CD8-positive, alpha-beta memory T cell (primary cell): ENCODE results near the gene ZNF865. TPM values are rescaled to one million over a fixed set of nuclear protein-coding genes. Genes with fewer than 3 reads are reported as not detected.

Experiments used
- CTCF ChIA-PET: fragments of 350-600 bp; sonication (Branson Sonifier 250); formaldehyde crosslinking; loops from one replicate; lab custom pipeline; 2021; ENCODE audit warnings: antibody characterized with exemption; lab: Charles Lee
- POLR2A ChIA-PET: fragments of 350-600 bp; sonication (Branson Sonifier 250); formaldehyde crosslinking; loops from one replicate; lab custom pipeline; 2021; ENCODE audit warnings: antibody characterized with exemption; lab: Charles Lee
- DNase-seq, 5 donors: peaks; one replicate each; pipeline versions ENCODE4 v3.0.0 to v3.0.0-alpha.2; 2020 to 2022; ENCODE audit warnings: mixed read lengths in 1 of 5
- H3K27ac ChIP-seq: one replicate; pipeline ENCODE4 v1.7.0; 2013; ENCODE audit warnings: low read depth, mild to moderate bottlenecking, low read length, moderate library complexity
- H3K27me3 ChIP-seq: 2 replicates; pipeline ENCODE4 v1.7.0; 2013; ENCODE audit warnings: low read length, mild to moderate bottlenecking; ENCODE audit not compliant: insufficient read depth, poor library complexity, severe bottlenecking
- H3K36me3 ChIP-seq: 2 replicates; pipeline ENCODE4 v1.7.0; 2013; ENCODE audit warnings: mild to moderate bottlenecking, low read length, moderate library complexity; ENCODE audit not compliant: insufficient read depth
- H3K4me1 ChIP-seq: 2 replicates; pipeline ENCODE4 v1.7.0; 2013; ENCODE audit warnings: mild to moderate bottlenecking, low read length, moderate library complexity; ENCODE audit not compliant: insufficient read depth
- H3K4me3 ChIP-seq: 2 replicates; pipeline ENCODE4 v1.7.0; 2013; ENCODE audit warnings: mild to moderate bottlenecking, low read length
- H3K9me3 ChIP-seq: 2 replicates; pipeline ENCODE4 v1.7.0; 2013; ENCODE audit warnings: mild to moderate bottlenecking, low read length
- H3K27ac Mint-ChIP-seq, 8 donors: one replicate each; pipeline ENCODE4 v1.8.0; 2020 to 2021; ENCODE audit warnings: mixed read lengths in 8 of 8, mild to moderate bottlenecking in 6 of 8, inconsistent platforms in 3 of 8, moderate library complexity in 3 of 8
- H3K27me3 Mint-ChIP-seq, 2 donors: one replicate each; pipeline ENCODE4 v1.8.0; 2020 to 2021; ENCODE audit warnings: mixed read lengths in 2 of 2, mild to moderate bottlenecking in 1 of 2, moderate library complexity in 1 of 2
- H3K36me3 Mint-ChIP-seq, 3 donors: one replicate each; pipeline ENCODE4 v1.8.0; 2020 to 2021; ENCODE audit warnings: mixed read lengths in 3 of 3, inconsistent platforms in 1 of 3, mild to moderate bottlenecking in 1 of 3
- H3K4me1 Mint-ChIP-seq, 3 donors: one replicate each; pipeline ENCODE4 v1.8.0; 2020 to 2021; ENCODE audit warnings: mixed read lengths in 3 of 3, inconsistent platforms in 1 of 3, mild to moderate bottlenecking in 1 of 3
- H3K4me3 Mint-ChIP-seq, 7 donors: one replicate each; pipeline ENCODE4 v1.8.0; 2020 to 2021; ENCODE audit warnings: mixed read lengths in 7 of 7, mild to moderate bottlenecking in 6 of 7, moderate library complexity in 4 of 7, inconsistent platforms in 2 of 7
- H3K9me3 Mint-ChIP-seq, 5 donors: one replicate each; pipeline ENCODE4 v1.8.0; 2020 to 2022; ENCODE audit warnings: mixed read lengths in 5 of 5, mild to moderate bottlenecking in 3 of 5, moderate library complexity in 2 of 5, inconsistent platforms in 1 of 5
- polyA plus RNA-seq: library from polyadenylated mRNA; unstranded; fragments of 300-500 nt; fragmentation: Illumina TruSeq; gene quantifications from one replicate; pipeline ENCODE4 v1.2.3, GENCODE V29; 2021
- total RNA-seq, 2 experiments: library from RNA; stranded (reverse); gene quantifications; one replicate each; pipeline ENCODE4 v1.2.3, GENCODE V29; 2021

Gene ZNF865
- total and polyA plus RNA-seq, 3 experiments from 2014 or later, result 0.21 to 15.3 (median 12.7) TPM

- H3K36me3 ChIP-seq, result no peaks in the 10 kb centered on the region
- Mint-ChIP-seq H3K36me3 (peaks cover 0 to 33% (median 0%) of the 10 kb centered on the region in 3 donors), H3K4me3 (peak overlapping the region in 1 of 7 donors; percentile 91), H3K9me3 (no peaks in the 10 kb centered on the region), H3K27me3 (no peaks in the 10 kb centered on the region), H3K4me1 (peaks cover 34 to 52% (median 48%) of the 10 kb centered on the region in 3 donors), H3K27ac (no peak overlapping the region)
- no peaks in the 10 kb centered on the region for H3K9me3 ChIP-seq
- ChIA-PET CTCF (interaction anchor here (3.9 kb wide), 1 partner anchor 23 kb away, joined by 15 read pairs; the partner anchor contains the start of gene ZNF784), POLR2A (interaction anchor here (0.5 to 0.7 kb wide), 2 partner anchors 40 to 98 kb away, joined by 3 to 4 read pairs; no protein-coding TSS in a partner anchor)
- H3K27me3 ChIP-seq, result no peaks in the 10 kb centered on the region
- no peak overlapping the region for H3K4me3 ChIP-seq
- DNase-seq, result no peak
- H3K4me1 ChIP-seq, result peaks cover 38% of the 10 kb centered on the region
- H3K27ac ChIP-seq, result no peak overlapping the region
Observed at GRCh38 chr19:55602104-55603001, 3.1 kb upstream of the ZNF865 start.

- peaks cover 0 to 39% (median 4%) of the 10 kb centered on the region in 3 donors for H3K36me3 Mint-ChIP-seq
- H3K4me3 ChIP-seq, result no peak overlapping the region
- H3K27me3 Mint-ChIP-seq, result no peaks in the 10 kb centered on the region
- H3K4me3 Mint-ChIP-seq, result peak overlapping the region in 4 of 7 donors; percentile 14 to 39 (median 25)
- peaks cover 42% of the 10 kb centered on the region for H3K4me1 ChIP-seq
- no peaks in the 10 kb centered on the region for H3K27me3 ChIP-seq
- no peaks in the 10 kb centered on the region for H3K36me3 ChIP-seq
- peaks cover 42 to 59% (median 55%) of the 10 kb centered on the region in 3 donors for H3K4me1 Mint-ChIP-seq
- H3K27ac ChIP-seq, result no peak overlapping the region
- POLR2A ChIA-PET, result no interaction called here
- CTCF ChIA-PET, result no interaction called here
- DNase-seq, result no peak
- no peaks in the 10 kb centered on the region for H3K9me3 ChIP-seq
- H3K27ac Mint-ChIP-seq, result peak overlapping the region in 2 of 8 donors; percentile 47 to 57
- no peaks in the 10 kb centered on the region for H3K9me3 Mint-ChIP-seq
Observed at GRCh38 chr19:55603115-55603514, 2.3 kb upstream of the ZNF865 start.

- H3K9me3 Mint-ChIP-seq, result no peaks in the 10 kb centered on the region
- peak overlapping the region in 6 of 8 donors; percentile 26 to 94 (median 54) for H3K27ac Mint-ChIP-seq
- Histone ChIP-seq H3K36me3 (no peaks in the 10 kb centered on the region), H3K4me3 (no peak overlapping the region), H3K27me3 (no peaks in the 10 kb centered on the region), H3K27ac (peak overlapping the region; percentile 80), H3K9me3 (no peaks in the 10 kb centered on the region), H3K4me1 (peaks cover 36% of the 10 kb centered on the region)
- ChIA-PET POLR2A (interaction anchor here (1.5 kb wide), 1 partner anchor 36 kb away, joined by 4 read pairs; no protein-coding TSS in a partner anchor), CTCF (interaction anchor here (1.2 kb wide), 1 partner anchor 21 kb away, joined by 3 read pairs; the partner anchor contains the start of gene ZNF784)
- peaks cover 41 to 61% (median 56%) of the 10 kb centered on the region in 3 donors for H3K4me1 Mint-ChIP-seq
- no peak for DNase-seq
- H3K4me3 Mint-ChIP-seq, result peak overlapping the region; percentile 14 to 90 (median 38)
- no peaks in the 10 kb centered on the region for H3K27me3 Mint-ChIP-seq
- H3K36me3 Mint-ChIP-seq, result peaks cover 0 to 40% (median 4%) of the 10 kb centered on the region in 3 donors
Observed at GRCh38 chr19:55603581-55604292, 1.7 kb upstream of the ZNF865 start.

- Mint-ChIP-seq H3K36me3 (peaks cover 4 to 44% (median 8%) of the 10 kb centered on the region in 3 donors), H3K4me3 (peak overlapping the region; percentile 85 to 93 (median 88)), H3K9me3 (no peaks in the 10 kb centered on the region), H3K27me3 (no peaks in the 10 kb centered on the region), H3K4me1 (peaks cover 43 to 70% (median 65%) of the 10 kb centered on the region in 3 donors), H3K27ac (peak overlapping the region; percentile 85 to 97 (median 91))
- Histone ChIP-seq H3K36me3 (peaks cover 6% of the 10 kb centered on the region), H3K9me3 (no peaks in the 10 kb centered on the region), H3K4me1 (peaks cover 35% of the 10 kb centered on the region), H3K27ac (peak overlapping the region; percentile 80), H3K4me3 (peak overlapping the region; percentile 71), H3K27me3 (no peaks in the 10 kb centered on the region)
- ChIA-PET CTCF (interaction anchor here (0.5 to 3.3 kb wide), 18 partner anchors 12 to 423 kb away, joined by 3 to 67 read pairs (median 8); partner anchors contain the start of genes U2AF2 and ZNF784), POLR2A (interaction anchor here (1.5 to 2.0 kb wide), 3 partner anchors 19 to 49 kb away, joined by 4 to 9 read pairs (median 4); partner anchors contain the start of gene ZNF784)
- peak; percentile 97 to 98 (median 98) for DNase-seq
Observed at GRCh38 chr19:55605207-55605636, 225 bp upstream of the ZNF865 start.

GRCh38 chr19:55606471-55606787, 982 bp downstream of the ZNF865 start:
- Mint-ChIP-seq H3K9me3 (no peaks in the 10 kb centered on the region), H3K4me1 (peaks cover 49 to 71% (median 70%) of the 10 kb centered on the region in 3 donors), H3K4me3 (peak overlapping the region; percentile 89 to 97 (median 90)), H3K36me3 (peaks cover 4 to 53% (median 8%) of the 10 kb centered on the region in 3 donors), H3K27ac (peak overlapping the region; percentile 92 to 99 (median 96)), H3K27me3 (no peaks in the 10 kb centered on the region)
- Histone ChIP-seq H3K27ac (peak overlapping the region; percentile 80), H3K27me3 (no peaks in the 10 kb centered on the region), H3K4me1 (peaks cover 27% of the 10 kb centered on the region), H3K9me3 (no peaks in the 10 kb centered on the region), H3K36me3 (peaks cover 6% of the 10 kb centered on the region), H3K4me3 (peak overlapping the region; percentile 83)
- ChIA-PET POLR2A (interaction anchor here (0.8 to 2.0 kb wide), 4 partner anchors 18 to 48 kb away, joined by 3 to 9 read pairs (median 4); partner anchors contain the start of gene ZNF784), CTCF (interaction anchor here (1.0 to 3.3 kb wide), 17 partner anchors 9 to 139 kb away, joined by 3 to 67 read pairs (median 9); partner anchors contain the start of genes U2AF2 and ZNF784)
- no peak for DNase-seq

- Mint-ChIP-seq H3K36me3 (peaks cover 4 to 55% (median 8%) of the 10 kb centered on the region in 3 donors), H3K4me1 (peaks cover 50 to 70% (median 69%) of the 10 kb centered on the region in 3 donors), H3K9me3 (no peaks in the 10 kb centered on the region), H3K27ac (peak overlapping the region; percentile 43 to 98 (median 94)), H3K4me3 (peak overlapping the region; percentile 13 to 93 (median 89)), H3K27me3 (no peaks in the 10 kb centered on the region)
- DNase-seq, result no peak
- Histone ChIP-seq H3K27me3 (no peaks in the 10 kb centered on the region), H3K27ac (peak overlapping the region; percentile 80), H3K9me3 (no peaks in the 10 kb centered on the region), H3K36me3 (peaks cover 6% of the 10 kb centered on the region), H3K4me3 (no peak overlapping the region), H3K4me1 (peaks cover 26% of the 10 kb centered on the region)
- POLR2A ChIA-PET, result interaction anchor here (0.8 to 2.0 kb wide), 5 partner anchors 17 to 48 kb away, joined by 3 to 9 read pairs (median 3); partner anchors contain the start of gene ZNF784
- CTCF ChIA-PET, result interaction anchor here (1.0 to 3.3 kb wide), 18 partner anchors 8 to 140 kb away, joined by 3 to 67 read pairs (median 8); partner anchors contain the start of genes U2AF2 and ZNF784
Observed at GRCh38 chr19:55606817-55607216, 1.4 kb downstream of the ZNF865 start.

- peaks cover 26% of the 10 kb centered on the region for H3K4me1 ChIP-seq
- peaks cover 6% of the 10 kb centered on the region for H3K36me3 ChIP-seq
- ChIA-PET CTCF (interaction anchor here (1.4 kb wide), 1 partner anchor 14 kb away, joined by 4 read pairs; the partner anchor contains the start of gene ZNF784), POLR2A (no interaction called here)
- Mint-ChIP-seq H3K9me3 (no peaks in the 10 kb centered on the region), H3K27ac (peak overlapping the region in 2 of 8 donors; percentile 54 to 72), H3K27me3 (no peaks in the 10 kb centered on the region), H3K36me3 (peaks cover 4 to 63% (median 8%) of the 10 kb centered on the region in 3 donors), H3K4me3 (no peak overlapping the region), H3K4me1 (peaks cover 50 to 73% (median 72%) of the 10 kb centered on the region in 3 donors)
- no peaks in the 10 kb centered on the region for H3K27me3 ChIP-seq
- H3K9me3 ChIP-seq, result no peaks in the 10 kb centered on the region
- H3K4me3 ChIP-seq, result no peak overlapping the region
- no peak overlapping the region for H3K27ac ChIP-seq
- DNase-seq, result no peak
Observed at GRCh38 chr19:55609326-55609725, 3.9 kb downstream of the ZNF865 start.
